ENCODE measurements around the gene ZNF683. TPM values are rescaled to one million over a fixed set of nuclear protein-coding genes. Genes with fewer than 3 reads are reported as not detected.
A peak's percentile ranks its signal among the peaks of the same experiment; 100 is the strongest.

The ZNF683 gene
- polyA plus RNA-seq, 1 donor from 2014 or later: not detected

GRCh38 chr1:26395754-26396153, 23.2 kb upstream of the ZNF683 start:
- Histone ChIP-seq H3K27ac (ENCODE audit: low read length) (no peak overlapping the region), H3K79me2 (replicated peaks; ENCODE audit: insufficient read depth, low read length) (no peaks in the 10 kb centered on the region), H3K9ac (ENCODE audit: low read length) (no peak overlapping the region), H3K4me3 (ENCODE audit: low read length) (no peak overlapping the region), H4K20me1 (ENCODE audit: insufficient read depth) (no peaks in the 10 kb centered on the region), H3K9me3 (ENCODE audit: low read length) (no peaks in the 10 kb centered on the region), H3K4me2 (ENCODE audit: low read length) (no peak overlapping the region), H3K27me3 (ENCODE audit: insufficient read depth, low read depth, low read length) (no peaks in the 10 kb centered on the region), H3K36me3 (ENCODE audit: insufficient read depth, low read length) (no peaks in the 10 kb centered on the region), H3F3A (ENCODE audit: insufficient read depth, low read length, poor library complexity, severe bottlenecking) (no peaks in the 10 kb centered on the region), H3K9me2 (ENCODE audit: insufficient read depth, low read length) (no peaks in the 10 kb centered on the region), H2AFZ (ENCODE audit: low read depth, low read length) (no peak overlapping the region)
- TF ChIP-seq EZH2 (IDR thresholded peaks at IDR 0.05; ENCODE audit: borderline replicate concordance, insufficient read depth, low read length, poor library complexity, severe bottlenecking) (no peak), POLR2AphosphoS5 (IDR thresholded peaks at IDR 0.05) (no peak), EP300 (conservative IDR thresholded peaks at IDR 0.05; ENCODE audit: poor library complexity, severe bottlenecking) (no peak), REST (IDR thresholded peaks at IDR 0.05; ENCODE audit: borderline replicate concordance) (no peak), SMC3 (conservative IDR thresholded peaks at IDR 0.05; ENCODE audit: poor library complexity) (no peak), MXI1 (conservative IDR thresholded peaks at IDR 0.05; ENCODE audit: poor library complexity, severe bottlenecking) (no peak), TAF1 (IDR thresholded peaks at IDR 0.05; ENCODE audit: low read depth) (no peak), CTCF (IDR thresholded peaks at IDR 0.05; ENCODE audit: poor library complexity, severe bottlenecking) (no peak), RAD21 (conservative IDR thresholded peaks at IDR 0.05) (no peak)

GRCh38 chr1:26391450-26391849, 18.9 kb upstream of the ZNF683 start:
- no peak overlapping the region for H3K27ac ChIP-seq (ENCODE audit: low read length)
- TF ChIP-seq RAD21 (conservative IDR thresholded peaks at IDR 0.05) (peak; percentile 28), REST (IDR thresholded peaks at IDR 0.05; ENCODE audit: borderline replicate concordance) (no peak), TAF1 (IDR thresholded peaks at IDR 0.05; ENCODE audit: low read depth) (no peak), POLR2AphosphoS5 (IDR thresholded peaks at IDR 0.05) (no peak), MXI1 (conservative IDR thresholded peaks at IDR 0.05; ENCODE audit: poor library complexity, severe bottlenecking) (no peak), SMC3 (conservative IDR thresholded peaks at IDR 0.05; ENCODE audit: poor library complexity) (no peak), EZH2 (IDR thresholded peaks at IDR 0.05; ENCODE audit: borderline replicate concordance, insufficient read depth, low read length, poor library complexity, severe bottlenecking) (no peak), CTCF (IDR thresholded peaks at IDR 0.05; ENCODE audit: poor library complexity, severe bottlenecking) (peak; percentile 34), EP300 (conservative IDR thresholded peaks at IDR 0.05; ENCODE audit: poor library complexity, severe bottlenecking) (no peak)

More at GRCh38 chr1:26391450-26391849, 18.9 kb upstream of the ZNF683 start:
- Histone ChIP-seq H3K4me3 (ENCODE audit: low read length) (no peak overlapping the region), H4K20me1 (ENCODE audit: insufficient read depth) (no peaks in the 10 kb centered on the region), H3K4me2 (ENCODE audit: low read length) (no peak overlapping the region), H3K9me2 (ENCODE audit: insufficient read depth, low read length) (no peaks in the 10 kb centered on the region), H2AFZ (ENCODE audit: low read depth, low read length) (no peak overlapping the region), H3K27me3 (ENCODE audit: insufficient read depth, low read depth, low read length) (no peaks in the 10 kb centered on the region), H3K36me3 (ENCODE audit: insufficient read depth, low read length) (no peaks in the 10 kb centered on the region), H3K79me2 (replicated peaks; ENCODE audit: insufficient read depth, low read length) (no peaks in the 10 kb centered on the region), H3K9ac (ENCODE audit: low read length) (peak overlapping the region; percentile 4), H3K9me3 (ENCODE audit: low read length) (no peaks in the 10 kb centered on the region), H3F3A (ENCODE audit: insufficient read depth, low read length, poor library complexity, severe bottlenecking) (no peaks in the 10 kb centered on the region)

All from neural cell (in vitro differentiated cells).